GM19463 (cell line): Measurements from ENCODE around the gene GPBP1L1.

ENCODE experiments used
- ATAC-seq: cut with Tn5 transposase; IDR thresholded peaks from one replicate; pipeline ENCODE4 v1.9.1; 2021; ENCODE audit warnings: mild to moderate bottlenecking, moderate library complexity; ENCODE audit not compliant: unreplicated experiment

Gene GPBP1L1

GRCh38 chr1:45643321-45643720, 43.0 kb downstream of the GPBP1L1 start:
- ATAC-seq: no peak

GRCh38 chr1:45640293-45640692, 46.0 kb downstream of the GPBP1L1 start:
- ATAC-seq: no peak

- ATAC-seq: no peak
These were observed 51.1 kb downstream of the GPBP1L1 start for GRCh38 chr1:45635211-45635610.

- ATAC-seq: no peak
These were observed 55.9 kb downstream of the GPBP1L1 start for GRCh38 chr1:45630429-45630828.

GRCh38 chr1:45629035-45629434, 57.3 kb downstream of the GPBP1L1 start:
- no peak for ATAC-seq

GRCh38 chr1:45623972-45624371, 62.4 kb downstream of the GPBP1L1 start, which contains the start of gene CCDC17:
CCDC17 (minus strand) TSS chr1:45624054; CDS start chr1:45623909, 145 bp downstream.
- no peak for ATAC-seq

- ATAC-seq: no peak
These were observed 63.6 kb downstream of the GPBP1L1 start for GRCh38 chr1:45622524-45623394.

GRCh38 chr1:45621895-45622523, 64.3 kb downstream of the GPBP1L1 start:
- no peak for ATAC-seq

- no peak for ATAC-seq
These were observed 64.9 kb downstream of the GPBP1L1 start for GRCh38 chr1:45621501-45621836.

- ATAC-seq: no peak
These were observed 65.5 kb downstream of the GPBP1L1 start for GRCh38 chr1:45620588-45621500.

- ATAC-seq: no peak
These were observed 67.0 kb downstream of the GPBP1L1 start for GRCh38 chr1:45619149-45619921.

- ATAC-seq: no peak
These were observed 68.7 kb downstream of the GPBP1L1 start for GRCh38 chr1:45617618-45618017.

GRCh38 chr1:45615885-45616284, 70.4 kb downstream of the GPBP1L1 start:
- ATAC-seq: no peak

- no peak for ATAC-seq
These were observed 73.3 kb downstream of the GPBP1L1 start for GRCh38 chr1:45612941-45613579.

- ATAC-seq: no peak
These were observed 75.6 kb downstream of the GPBP1L1 start for GRCh38 chr1:45610589-45611226.

GRCh38 chr1:45608175-45609156, 77.9 kb downstream of the GPBP1L1 start:
- no peak for ATAC-seq

- no peak for ATAC-seq
These were observed 78.8 kb downstream of the GPBP1L1 start for GRCh38 chr1:45607404-45608074.

- ATAC-seq: no peak
These were observed 82.1 kb downstream of the GPBP1L1 start for GRCh38 chr1:45604239-45604638.
